ENCODE measurements around the gene N4BP3.

The N4BP3 gene

GRCh38 chr5:178113141-178113787, at the start of gene N4BP3:
N4BP3 (plus strand) TSS chr5:178113532; CDS start chr5:178119584, 6,052 bp downstream.
- DNase-seq: peak; percentile 68
- Histone ChIP-seq H3K79me2 (ENCODE audit: low read length) (no peaks in the 10 kb centered on the region), H3K36me3 (replicated peaks; ENCODE audit: insufficient read depth, low read length) (no peaks in the 10 kb centered on the region), H3K4me3 (ENCODE audit: low read length) (peak within 1 kb of the TSS; percentile 55), H4K20me1 (ENCODE audit: insufficient read depth, low read length) (no peaks in the 10 kb centered on the region), H2AFZ (ENCODE audit: low read length) (no peak within 1 kb of the TSS; the same call in 1 of the 2 replicates), H3F3A (ENCODE audit: insufficient read depth, low read length) (no peaks in the 10 kb centered on the region), H3K4me1 (ENCODE audit: low read length) (peaks cover 4% of the 10 kb centered on the region; the same call in 1 of the 2 replicates), H3K9me2 (replicated peaks; ENCODE audit: insufficient read depth, low read length) (no peaks in the 10 kb centered on the region), H3K27me3 (replicated peaks; ENCODE audit: insufficient read depth, low read length) (peaks cover 47% of the 10 kb centered on the region), H3K9ac (ENCODE audit: low read length) (no peak within 1 kb of the TSS; the same call in 1 of the 2 replicates), H3K27ac (ENCODE audit: low read length) (no peak within 1 kb of the TSS), H3K4me2 (ENCODE audit: low read depth, low read length) (peak within 1 kb of the TSS; percentile 62), H3K9me3 (replicated peaks; ENCODE audit: insufficient read depth, low read length) (no peaks in the 10 kb centered on the region)
- TF ChIP-seq CTCF (IDR thresholded peaks at IDR 0.05; ENCODE audit: low read length) (no peak), EZH2 (optimal IDR thresholded peaks at IDR 0.05; ENCODE audit: low read depth, low read length) (no peak), EZH2phosphoT487 (IDR thresholded peaks at IDR 0.05; ENCODE audit: low read length) (no peak)

GRCh38 chr5:178067755-178068154, 45.6 kb upstream of the N4BP3 start:
- Histone ChIP-seq H3K4me1 (ENCODE audit: low read length) (no peaks in the 10 kb centered on the region), H2AFZ (ENCODE audit: low read length) (no peak overlapping the region), H3K9ac (ENCODE audit: low read length) (no peak overlapping the region), H3F3A (ENCODE audit: insufficient read depth, low read length) (no peaks in the 10 kb centered on the region), H3K9me2 (replicated peaks; ENCODE audit: insufficient read depth, low read length) (no peaks in the 10 kb centered on the region), H3K36me3 (replicated peaks; ENCODE audit: insufficient read depth, low read length) (no peaks in the 10 kb centered on the region), H3K4me2 (ENCODE audit: low read depth, low read length) (no peak overlapping the region), H3K4me3 (ENCODE audit: low read length) (no peak overlapping the region), H3K27ac (ENCODE audit: low read length) (no peak overlapping the region), H3K9me3 (replicated peaks; ENCODE audit: insufficient read depth, low read length) (no peaks in the 10 kb centered on the region), H3K79me2 (ENCODE audit: low read length) (no peaks in the 10 kb centered on the region), H4K20me1 (ENCODE audit: insufficient read depth, low read length) (no peaks in the 10 kb centered on the region), H3K27me3 (replicated peaks; ENCODE audit: insufficient read depth, low read length) (no peaks in the 10 kb centered on the region)
- DNase-seq: no peak
- TF ChIP-seq EZH2phosphoT487 (IDR thresholded peaks at IDR 0.05; ENCODE audit: low read length) (no peak), CTCF (IDR thresholded peaks at IDR 0.05; ENCODE audit: low read length) (no peak), EZH2 (optimal IDR thresholded peaks at IDR 0.05; ENCODE audit: low read depth, low read length) (no peak)

GRCh38 chr5:178068293-178068692, 45.0 kb upstream of the N4BP3 start:
- no peaks in the 10 kb centered on the region for H3K79me2 ChIP-seq (ENCODE audit: low read length)

More at GRCh38 chr5:178068293-178068692, 45.0 kb upstream of the N4BP3 start:
- DNase-seq: no peak
- H2AFZ ChIP-seq (ENCODE audit: low read length): no peak overlapping the region
- no peak overlapping the region for H3K27ac ChIP-seq (ENCODE audit: low read length)
- no peak for TF ChIP-seq CTCF (IDR thresholded peaks at IDR 0.05; ENCODE audit: low read length)
- H3K36me3 ChIP-seq (replicated peaks; ENCODE audit: insufficient read depth, low read length): no peaks in the 10 kb centered on the region
- no peaks in the 10 kb centered on the region for H3K9me3 ChIP-seq (replicated peaks; ENCODE audit: insufficient read depth, low read length)
- no peaks in the 10 kb centered on the region for H3K9me2 ChIP-seq (replicated peaks; ENCODE audit: insufficient read depth, low read length)
- H3F3A ChIP-seq (ENCODE audit: insufficient read depth, low read length): no peaks in the 10 kb centered on the region
- no peak overlapping the region for H3K4me2 ChIP-seq (ENCODE audit: low read depth, low read length)
- H4K20me1 ChIP-seq (ENCODE audit: insufficient read depth, low read length): no peaks in the 10 kb centered on the region
- H3K4me1 ChIP-seq (ENCODE audit: low read length): no peaks in the 10 kb centered on the region
- no peaks in the 10 kb centered on the region for H3K27me3 ChIP-seq (replicated peaks; ENCODE audit: insufficient read depth, low read length)
- H3K4me3 ChIP-seq (ENCODE audit: low read length): no peak overlapping the region
- H3K9ac ChIP-seq (ENCODE audit: low read length): no peak overlapping the region
